GM21717 (cell line): Measurements from ENCODE around the gene NXPE2.

Experiments
- ATAC-seq: cut with Tn5 transposase; IDR thresholded peaks from one replicate; pipeline ENCODE4 v1.9.1; 2021; ENCODE audit warnings: mild to moderate bottlenecking, moderate library complexity; ENCODE audit not compliant: unreplicated experiment

Gene NXPE2

DNA sequence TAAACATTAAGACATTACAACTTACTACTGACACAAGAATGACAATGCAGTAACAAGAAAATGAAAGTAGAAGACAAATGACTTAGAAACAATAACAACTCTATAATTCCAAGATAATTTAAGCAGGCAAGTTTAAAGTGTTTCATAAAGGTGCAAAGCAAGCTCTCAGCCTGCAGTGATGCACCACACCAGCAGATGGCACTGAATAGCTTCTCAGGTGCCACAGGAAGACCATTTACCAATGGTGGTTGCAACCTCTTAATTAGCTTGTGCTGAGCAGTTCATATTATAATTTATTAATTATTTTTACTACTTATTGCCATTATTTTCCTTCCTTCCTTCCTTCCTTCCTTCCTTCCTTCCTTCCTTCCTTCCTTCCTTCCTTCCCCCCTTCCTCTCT, 60.6 kb downstream of the NXPE2 start:
- no peak for ATAC-seq

DNA sequence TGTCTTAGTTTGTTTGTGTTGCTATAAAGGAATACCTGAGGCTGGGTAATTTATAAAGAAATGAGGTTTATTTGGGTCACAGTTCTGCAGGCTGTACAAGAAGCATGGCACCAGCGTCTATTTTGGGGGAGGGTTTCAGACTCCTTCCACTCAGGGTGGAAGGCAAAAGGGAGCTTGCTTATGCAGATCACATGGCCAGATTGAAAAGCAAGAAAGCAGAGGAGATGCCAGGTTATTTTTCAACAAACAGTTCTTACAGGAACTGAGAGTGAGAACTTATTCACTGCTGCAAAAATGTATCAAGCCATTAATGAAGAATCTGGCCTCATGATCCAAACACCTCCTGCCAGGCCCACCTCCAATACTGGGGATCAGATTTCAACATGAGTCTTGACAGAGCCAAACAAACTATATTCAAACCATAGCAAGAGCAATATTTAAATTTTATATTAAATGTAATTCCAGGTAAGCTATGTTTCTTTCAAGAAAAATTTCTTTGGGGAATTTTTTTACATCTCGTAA, 66.9 kb downstream of the NXPE2 start:
- ATAC-seq, result no peak

DNA sequence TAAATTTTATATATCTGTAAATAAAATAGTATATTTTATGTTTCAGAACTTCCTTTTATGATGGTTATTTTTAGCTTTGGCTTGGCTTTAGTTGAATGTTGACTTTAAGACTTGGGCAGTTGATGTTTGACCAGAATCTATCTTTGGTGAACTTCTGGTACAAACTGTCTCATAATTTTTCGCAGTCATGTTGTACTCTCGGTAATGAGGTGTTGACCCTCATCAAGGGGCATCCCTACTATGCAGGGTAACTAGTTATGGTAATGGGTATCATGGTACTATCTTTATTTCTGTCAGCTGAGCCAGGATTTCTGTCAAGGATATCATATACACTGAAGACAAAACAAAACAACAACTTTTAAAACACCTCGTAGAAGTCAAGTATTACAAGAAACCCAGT, 67.7 kb downstream of the NXPE2 start:
- ATAC-seq, result no peak
